Erythroblast (primary cell): ENCODE measurements around the gene CNGA4.

Experiments
- GATA1 ChIP-seq: IDR thresholded peaks from 2 replicates; pipeline ENCODE4 v1.6.1; 2011; ENCODE audit warnings: low read depth, mild to moderate bottlenecking, control low read depth, low read length, moderate library complexity
- POLR2A ChIP-seq: IDR thresholded peaks from 2 replicates; pipeline ENCODE4 v1.6.1; 2011; ENCODE audit warnings: mild to moderate bottlenecking, low read length

- TF ChIP-seq POLR2A: no peak
- no peak for TF ChIP-seq GATA1
These were observed 39.6 kb upstream of the CNGA4 start, which contains the start of gene OR52W1 for GRCh38 chr11:6199174-6199810.
